ENCODE data around the gene MAP4K2.

- TF ChIP-seq POLR2A (IDR thresholded peaks at IDR 0.05) (no peak), CTCF (IDR thresholded peaks at IDR 0.05) (no peak)
These were observed 3.8 kb downstream of the MAP4K2 start for GRCh38 chr11:64799256-64799622.
